HepG2 (cell line): Measurements from ENCODE around the gene CD19. TPM values are rescaled to one million over a fixed set of nuclear protein-coding genes. Genes with fewer than 3 reads are reported as not detected.

Source experiments
- CBX5 ChIP-seq: sonication (generic); formaldehyde crosslinking; IDR thresholded peaks from 2 replicates; pipeline ENCODE4 v1.4.0; 2020; ENCODE audit warnings: missing genetic modification reagents, borderline replicate concordance
- CENPX ChIP-seq: sonication (generic); formaldehyde crosslinking; IDR thresholded peaks from 2 replicates; pipeline ENCODE4 v1.9.0; 2021; ENCODE audit warnings: mild to moderate bottlenecking, missing genetic modification reagents, moderate library complexity
- CHD2 ChIP-seq: IDR thresholded peaks from 2 replicates; pipeline ENCODE4 v1.6.1; 2011; ENCODE audit warnings: low read depth, low read length, improper control_type of control experiment
- EEA1 ChIP-seq: sonication (generic); formaldehyde crosslinking; IDR thresholded peaks from 2 replicates; pipeline ENCODE4 v1.5.1; 2020; ENCODE audit warnings: mild to moderate bottlenecking, missing genetic modification reagents, borderline replicate concordance
- ELF4 ChIP-seq: sonication (generic); formaldehyde crosslinking; IDR thresholded peaks from 2 replicates; pipeline ENCODE4 v1.5.0; 2020; ENCODE audit warnings: missing genetic modification reagents, mild to moderate bottlenecking, moderate library complexity, borderline replicate concordance
- ESRRA ChIP-seq: sonication (generic); formaldehyde crosslinking; IDR thresholded peaks from 2 replicates; pipeline ENCODE4 v1.5.1; 2020; ENCODE audit warnings: mild to moderate bottlenecking, low read depth, missing genetic modification reagents
- FOXO1 ChIP-seq: sonication (generic); formaldehyde crosslinking; IDR thresholded peaks from 2 replicates; pipeline ENCODE4 v1.4.0; 2020; ENCODE audit warnings: missing genetic modification reagents
- HMG20A ChIP-seq: IDR thresholded peaks from 2 replicates; pipeline ENCODE4 v1.6.1; 2016; ENCODE audit warnings: borderline replicate concordance
- HOXA3 ChIP-seq: sonication (generic); formaldehyde crosslinking; IDR thresholded peaks from 2 replicates; pipeline ENCODE4 v1.5.0; 2020; ENCODE audit warnings: missing genetic modification reagents
- MAFK ChIP-seq, 2 experiments: IDR thresholded peaks in 1 of 2; conservative IDR thresholded peaks in 1 of 2; 2 replicates each; pipeline ENCODE4 v1.6.1; 2011; ENCODE audit warnings: improper control_type of control experiment in 2 of 2, low read length in 2 of 2
- MTF1 ChIP-seq: sonication (generic); formaldehyde crosslinking; IDR thresholded peaks from 2 replicates; pipeline ENCODE4 v1.5.0; 2020; ENCODE audit warnings: missing genetic modification reagents
- NONO ChIP-seq, 2 experiments: fragments of 450-650 bp in 1 of 2; sonication (generic) in 1 of 2; formaldehyde crosslinking in 1 of 2; IDR thresholded peaks in 1 of 2; conservative IDR thresholded peaks in 1 of 2; 2 replicates each; pipeline versions ENCODE4 v1.6.1 to v1.8.0; 2017 to 2022; ENCODE audit warnings: mild to moderate bottlenecking in 1 of 2, missing genetic modification reagents in 1 of 2, moderate library complexity in 1 of 2
- RARA ChIP-seq: IDR thresholded peaks from 2 replicates; pipeline ENCODE4 v1.6.1; 2016; ENCODE audit warnings: missing genetic modification reagents, missing compliant biosample characterization
- RBAK ChIP-seq: sonication (generic); formaldehyde crosslinking; IDR thresholded peaks from 2 replicates; pipeline ENCODE4 v1.5.1; 2020; ENCODE audit warnings: mild to moderate bottlenecking, missing genetic modification reagents
- TRIM24 ChIP-seq: sonication (generic); formaldehyde crosslinking; IDR thresholded peaks from 2 replicates; pipeline ENCODE4 v1.8.0; 2022; ENCODE audit warnings: mild to moderate bottlenecking, missing genetic modification reagents
- ZFYVE20 ChIP-seq: sonication (generic); formaldehyde crosslinking; IDR thresholded peaks from 2 replicates; pipeline ENCODE4 v1.8.0; 2023; ENCODE audit warnings: low read depth, mild to moderate bottlenecking, moderate library complexity, missing genetic modification reagents, borderline replicate concordance
- ZNF180 ChIP-seq: sonication (generic); formaldehyde crosslinking; IDR thresholded peaks from 2 replicates; pipeline ENCODE4 v1.4.0; 2020; ENCODE audit warnings: low read depth, missing genetic modification reagents, borderline replicate concordance
- ZNF451 ChIP-seq: sonication (generic); formaldehyde crosslinking; IDR thresholded peaks from 2 replicates; pipeline ENCODE4 v1.5.0; 2020; ENCODE audit warnings: mild to moderate bottlenecking, missing genetic modification reagents
- ZNF619 ChIP-seq: sonication (generic); formaldehyde crosslinking; IDR thresholded peaks from 2 replicates; pipeline ENCODE4 v1.4.0; 2020; ENCODE audit warnings: mild to moderate bottlenecking, missing genetic modification reagents
- polyA plus RNA-seq, 8 experiments: library from polyadenylated mRNA; depleted of rRNA in 3 of 8; stranded (reverse) in 7 of 8; unstranded in 1 of 8; fragments of >200 nt; fragmentation: Illumina TruSeq in 4 of 8; extraction: Trizol in 4 of 8; gene quantifications; 2 replicates each; pipeline versions ENCODE4 v1.2.1 to v1.2.3, GENCODE V29; 2011 to 2016; ENCODE audit warnings: low read depth in 4 of 8, missing spikeins in 1 of 8, mixed read lengths in 1 of 8; ENCODE audit not compliant: insufficient read depth in 1 of 8
- total RNA-seq, 5 experiments: library from RNA; depleted of rRNA; stranded (reverse); fragments of >200 nt; fragmentation: Illumina TruSeq; extraction: Trizol; gene quantifications; 2 replicates each; pipeline ENCODE4 v1.2.3, GENCODE V29; 2016; ENCODE audit warnings: low read depth in 1 of 5
- TF ChIP-seq, protein P1 (sequence below): sonication (generic); formaldehyde crosslinking; IDR thresholded peaks from 2 replicates; pipeline ENCODE4 v1.5.1; 2020; ENCODE audit warnings: missing genetic modification reagents, mild to moderate bottlenecking, borderline replicate concordance
- TF ChIP-seq, protein P2 (sequence below): sonication (generic); formaldehyde crosslinking; IDR thresholded peaks from 2 replicates; pipeline ENCODE4 v1.8.0; 2022; ENCODE audit warnings: mild to moderate bottlenecking, missing genetic modification reagents, moderate library complexity
- TF ChIP-seq, protein P3 (sequence below): sonication (generic); formaldehyde crosslinking; IDR thresholded peaks from 2 replicates; pipeline ENCODE4 v1.8.1; 2023; ENCODE audit warnings: missing genetic modification reagents, inconsistent platforms, borderline replicate concordance
- TF ChIP-seq, protein P4 (sequence below): sonication (generic); formaldehyde crosslinking; conservative IDR thresholded peaks from 2 replicates; pipeline ENCODE4 v1.4.0; 2020; ENCODE audit warnings: missing genetic modification reagents

Gene CD19
- total and polyA plus RNA-seq, 2 of the 13 experiments (the other 11 are each of a cell fraction or from before 2014, with no cell fraction given) = 0.55 to 1.1 TPM

DNA sequence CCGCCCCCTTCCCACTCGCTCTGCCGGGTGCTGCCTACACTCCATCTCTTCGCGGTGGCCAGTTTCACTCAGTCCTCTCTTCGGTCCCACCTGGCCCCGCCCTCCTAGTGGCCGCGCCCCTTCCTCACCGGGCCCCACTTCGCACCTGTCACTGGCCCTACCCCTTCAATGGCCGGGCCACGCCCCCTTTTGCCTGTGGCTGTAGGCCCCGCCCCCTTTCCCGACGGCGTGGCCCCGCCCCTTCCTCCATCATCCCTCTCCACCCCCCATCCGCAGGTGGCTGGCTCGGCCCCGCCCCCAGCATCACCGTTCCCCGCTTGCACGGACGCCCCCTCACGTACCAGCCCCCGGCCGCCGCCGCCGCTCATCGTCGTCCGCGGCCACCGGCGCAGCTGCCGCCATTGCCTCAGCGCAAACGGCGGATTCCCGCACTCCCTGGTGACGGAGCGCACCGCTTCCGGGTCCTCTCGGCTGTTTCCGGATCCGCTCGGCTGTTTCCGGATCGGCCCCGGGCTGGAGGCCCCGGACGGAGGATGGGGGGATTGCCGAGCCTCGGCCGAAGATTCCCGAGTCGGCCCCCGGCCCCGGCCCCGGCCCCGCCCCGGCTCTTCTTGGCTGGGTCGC, 6.9 kb upstream of the CD19 start, which contains the start of gene RABEP2 (continued):
- TF ChIP-seq MAFK (conservative IDR thresholded peaks at IDR 0.05 in 1 of 2, IDR thresholded peaks at IDR 0.05 in 1 of 2; ENCODE audit: low read length in 2 of 2) (no peak), ESRRA (no peak), NONO (IDR thresholded peaks at IDR 0.05) (no peak), NONO (CRISPR knock-in tag; conservative IDR thresholded peaks at IDR 0.05) (peak; percentile 56; the same call in 1 of the 2 replicates), ELF4 (CRISPR knock-in tag) (0 out of 2 replicates have a peak, but pooled peaks have one; percentile 13), EEA1 (CRISPR knock-in tag) (no peak), CBX5 (CRISPR knock-in tag) (no peak), CHD2 (no peak), MTF1 (CRISPR knock-in tag) (no peak), ZNF451 (no peak), ZNF619 (no peak), ZFYVE20 (CRISPR knock-in tag) (peak; percentile 84; the same call in 1 of the 2 replicates), RARA (CRISPR knock-in tag) (no peak), HOXA3 (CRISPR knock-in tag) (peak; percentile 52), TRIM24 (CRISPR knock-in tag) (no peak), ZNF180 (CRISPR knock-in tag) (no peak), FOXO1 (peak; percentile 64), RBAK (CRISPR knock-in tag) (no peak), HMG20A (CRISPR knock-in tag) (no peak), CENPX (no peak)
- TF ChIP-seq, protein P1, sequence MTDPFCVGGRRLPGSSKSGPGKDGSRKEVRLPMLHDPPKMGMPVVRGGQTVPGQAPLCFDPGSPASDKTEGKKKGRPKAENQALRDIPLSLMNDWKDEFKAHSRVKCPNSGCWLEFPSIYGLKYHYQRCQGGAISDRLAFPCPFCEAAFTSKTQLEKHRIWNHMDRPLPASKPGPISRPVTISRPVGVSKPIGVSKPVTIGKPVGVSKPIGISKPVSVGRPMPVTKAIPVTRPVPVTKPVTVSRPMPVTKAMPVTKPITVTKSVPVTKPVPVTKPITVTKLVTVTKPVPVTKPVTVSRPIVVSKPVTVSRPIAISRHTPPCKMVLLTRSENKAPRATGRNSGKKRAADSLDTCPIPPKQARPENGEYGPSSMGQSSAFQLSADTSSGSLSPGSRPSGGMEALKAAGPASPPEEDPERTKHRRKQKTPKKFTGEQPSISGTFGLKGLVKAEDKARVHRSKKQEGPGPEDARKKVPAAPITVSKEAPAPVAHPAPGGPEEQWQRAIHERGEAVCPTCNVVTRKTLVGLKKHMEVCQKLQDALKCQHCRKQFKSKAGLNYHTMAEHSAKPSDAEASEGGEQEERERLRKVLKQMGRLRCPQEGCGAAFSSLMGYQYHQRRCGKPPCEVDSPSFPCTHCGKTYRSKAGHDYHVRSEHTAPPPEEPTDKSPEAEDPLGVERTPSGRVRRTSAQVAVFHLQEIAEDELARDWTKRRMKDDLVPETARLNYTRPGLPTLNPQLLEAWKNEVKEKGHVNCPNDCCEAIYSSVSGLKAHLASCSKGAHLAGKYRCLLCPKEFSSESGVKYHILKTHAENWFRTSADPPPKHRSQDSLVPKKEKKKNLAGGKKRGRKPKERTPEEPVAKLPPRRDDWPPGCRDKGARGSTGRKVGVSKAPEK (CRISPR knock-in tag) = no peak
- TF ChIP-seq, protein P2, sequence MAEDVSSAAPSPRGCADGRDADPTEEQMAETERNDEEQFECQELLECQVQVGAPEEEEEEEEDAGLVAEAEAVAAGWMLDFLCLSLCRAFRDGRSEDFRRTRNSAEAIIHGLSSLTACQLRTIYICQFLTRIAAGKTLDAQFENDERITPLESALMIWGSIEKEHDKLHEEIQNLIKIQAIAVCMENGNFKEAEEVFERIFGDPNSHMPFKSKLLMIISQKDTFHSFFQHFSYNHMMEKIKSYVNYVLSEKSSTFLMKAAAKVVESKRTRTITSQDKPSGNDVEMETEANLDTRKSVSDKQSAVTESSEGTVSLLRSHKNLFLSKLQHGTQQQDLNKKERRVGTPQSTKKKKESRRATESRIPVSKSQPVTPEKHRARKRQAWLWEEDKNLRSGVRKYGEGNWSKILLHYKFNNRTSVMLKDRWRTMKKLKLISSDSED (CRISPR knock-in tag) = no peak
- TF ChIP-seq, protein P3, sequence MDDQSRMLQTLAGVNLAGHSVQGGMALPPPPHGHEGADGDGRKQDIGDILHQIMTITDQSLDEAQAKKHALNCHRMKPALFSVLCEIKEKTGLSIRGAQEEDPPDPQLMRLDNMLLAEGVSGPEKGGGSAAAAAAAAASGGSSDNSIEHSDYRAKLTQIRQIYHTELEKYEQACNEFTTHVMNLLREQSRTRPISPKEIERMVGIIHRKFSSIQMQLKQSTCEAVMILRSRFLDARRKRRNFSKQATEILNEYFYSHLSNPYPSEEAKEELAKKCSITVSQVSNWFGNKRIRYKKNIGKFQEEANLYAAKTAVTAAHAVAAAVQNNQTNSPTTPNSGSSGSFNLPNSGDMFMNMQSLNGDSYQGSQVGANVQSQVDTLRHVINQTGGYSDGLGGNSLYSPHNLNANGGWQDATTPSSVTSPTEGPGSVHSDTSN (CRISPR knock-in tag) = no peak
- TF ChIP-seq, protein P4, sequence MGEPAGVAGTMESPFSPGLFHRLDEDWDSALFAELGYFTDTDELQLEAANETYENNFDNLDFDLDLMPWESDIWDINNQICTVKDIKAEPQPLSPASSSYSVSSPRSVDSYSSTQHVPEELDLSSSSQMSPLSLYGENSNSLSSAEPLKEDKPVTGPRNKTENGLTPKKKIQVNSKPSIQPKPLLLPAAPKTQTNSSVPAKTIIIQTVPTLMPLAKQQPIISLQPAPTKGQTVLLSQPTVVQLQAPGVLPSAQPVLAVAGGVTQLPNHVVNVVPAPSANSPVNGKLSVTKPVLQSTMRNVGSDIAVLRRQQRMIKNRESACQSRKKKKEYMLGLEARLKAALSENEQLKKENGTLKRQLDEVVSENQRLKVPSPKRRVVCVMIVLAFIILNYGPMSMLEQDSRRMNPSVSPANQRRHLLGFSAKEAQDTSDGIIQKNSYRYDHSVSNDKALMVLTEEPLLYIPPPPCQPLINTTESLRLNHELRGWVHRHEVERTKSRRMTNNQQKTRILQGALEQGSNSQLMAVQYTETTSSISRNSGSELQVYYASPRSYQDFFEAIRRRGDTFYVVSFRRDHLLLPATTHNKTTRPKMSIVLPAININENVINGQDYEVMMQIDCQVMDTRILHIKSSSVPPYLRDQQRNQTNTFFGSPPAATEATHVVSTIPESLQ (CRISPR knock-in tag) = no peak
